ENCODE measurements around the gene SSTR1. TPM values are rescaled to one million over a fixed set of nuclear protein-coding genes. Genes with fewer than 3 reads are reported as not detected.

SSTR1 gene
- not detected for total RNA-seq

- ChIA-PET POLR2A (interaction anchor here (1.0 kb wide), 1 partner anchor 9 kb away, joined by 3 read pairs; no protein-coding TSS in a partner anchor), CTCF (interaction anchor here (2.8 kb wide), 1 partner anchor 10 kb away, joined by 14 read pairs; no protein-coding TSS in a partner anchor)
- H3K36me3 Mint-ChIP-seq (ENCODE audit: low read depth): no peaks in the 10 kb centered on the region
- H3K27me3 Mint-ChIP-seq: peaks cover 51% of the 10 kb centered on the region
- H3K4me3 Mint-ChIP-seq: peak within 1 kb of the TSS; percentile 20
- intact Hi-C loops (cut with micrococcal nuclease): no loop called here
- peaks cover 23% of the 10 kb centered on the region for H3K4me1 Mint-ChIP-seq (ENCODE audit: low read depth)
- DNase-seq (peak; percentile 12), ATAC-seq (no peak)
- TF ChIP-seq CTCF (IDR thresholded peaks at IDR 0.05): no peak
- H3K9me3 Mint-ChIP-seq: no peaks in the 10 kb centered on the region
- no peak within 1 kb of the TSS for H3K27ac Mint-ChIP-seq
These were observed at the start of gene SSTR1 for GRCh38 chr14:38207736-38208617. SSTR1 (plus strand) TSS chr14:38207904; CDS start chr14:38209390, 1,486 bp downstream.

GRCh38 chr14:38158468-38158867 is 49.2 kb upstream of the SSTR1 start:
- POLR2A ChIA-PET: interaction anchor here (1.4 kb wide), 1 partner anchor 22 kb away, joined by 3 read pairs; no protein-coding TSS in a partner anchor
- CTCF ChIA-PET: interaction anchor here (1.0 kb wide), 1 partner anchor 12 kb away, joined by 3 read pairs; no protein-coding TSS in a partner anchor
- Mint-ChIP-seq H3K36me3 (ENCODE audit: low read depth) (no peaks in the 10 kb centered on the region), H3K27me3 (no peaks in the 10 kb centered on the region), H3K4me3 (no peak overlapping the region), H3K9me3 (no peaks in the 10 kb centered on the region), H3K27ac (no peak overlapping the region), H3K4me1 (ENCODE audit: low read depth) (no peaks in the 10 kb centered on the region)
- ATAC-seq (no peak), DNase-seq (no peak)
- TF ChIP-seq CTCF (IDR thresholded peaks at IDR 0.05): no peak
- intact Hi-C loops (cut with micrococcal nuclease): no loop called here

GRCh38 chr14:38168416-38168815 is 39.3 kb upstream of the SSTR1 start:
- Mint-ChIP-seq H3K9me3 (no peaks in the 10 kb centered on the region), H3K36me3 (ENCODE audit: low read depth) (no peaks in the 10 kb centered on the region), H3K4me1 (ENCODE audit: low read depth) (no peaks in the 10 kb centered on the region), H3K27me3 (no peaks in the 10 kb centered on the region), H3K27ac (no peak overlapping the region), H3K4me3 (no peak overlapping the region)
- intact Hi-C loops (cut with micrococcal nuclease): no loop called here
- TF ChIP-seq CTCF (IDR thresholded peaks at IDR 0.05): no peak
- ATAC-seq (no peak), DNase-seq (no peak)
- CTCF ChIA-PET: no interaction called here
- POLR2A ChIA-PET: no interaction called here

- no peak for TF ChIP-seq CTCF (IDR thresholded peaks at IDR 0.05)
- H3K4me3 Mint-ChIP-seq: no peak overlapping the region
- H3K9me3 Mint-ChIP-seq: no peaks in the 10 kb centered on the region
- ChIA-PET POLR2A (no interaction called here), CTCF (interaction anchor here (1.1 to 2.2 kb wide), 2 partner anchors 26 to 185 kb away, joined by 3 to 6 read pairs; no protein-coding TSS in a partner anchor)
- intact Hi-C loops (cut with micrococcal nuclease): no loop called here
- no peak overlapping the region for H3K27ac Mint-ChIP-seq
- H3K4me1 Mint-ChIP-seq (ENCODE audit: low read depth): no peaks in the 10 kb centered on the region
- ATAC-seq (no peak), DNase-seq (no peak)
- H3K27me3 Mint-ChIP-seq: no peaks in the 10 kb centered on the region
- H3K36me3 Mint-ChIP-seq (ENCODE audit: low read depth): no peaks in the 10 kb centered on the region
These were observed 36.5 kb upstream of the SSTR1 start for GRCh38 chr14:38171197-38171596.

GRCh38 chr14:38174711-38175110 is 33.0 kb upstream of the SSTR1 start:
- Mint-ChIP-seq H3K27me3 (peaks cover 2% of the 10 kb centered on the region), H3K27ac (no peak overlapping the region), H3K36me3 (ENCODE audit: low read depth) (no peaks in the 10 kb centered on the region), H3K4me3 (no peak overlapping the region), H3K9me3 (peaks cover 4% of the 10 kb centered on the region), H3K4me1 (ENCODE audit: low read depth) (no peaks in the 10 kb centered on the region)
- TF ChIP-seq CTCF (IDR thresholded peaks at IDR 0.05): no peak
- ChIA-PET CTCF (interaction anchor here (1.7 kb wide), 1 partner anchor 189 kb away, joined by 4 read pairs; no protein-coding TSS in a partner anchor), POLR2A (no interaction called here)
- DNase-seq (no peak), ATAC-seq (no peak)
- intact Hi-C loops (cut with micrococcal nuclease): no loop called here
